Liver (tissue), 9 donors: Measurements from ENCODE around the gene PRKCH. TPM values are rescaled to one million over a fixed set of nuclear protein-coding genes. Genes with fewer than 3 reads are reported as not detected.

Source experiments
- DNase-seq: peaks from one replicate; pipeline ENCODE4 v3.0.0-alpha.2; 2017; ENCODE audit warnings: low spot score
- H3K27ac ChIP-seq, 2 donors: one replicate each; pipeline ENCODE4 v1.7.0; 2013; ENCODE audit warnings: inconsistent platforms in 2 of 2, low read length in 2 of 2, control low read depth in 1 of 2, low read depth in 1 of 2, mild to moderate bottlenecking in 1 of 2
- H3K27me3 ChIP-seq, 4 donors: one replicate each; pipeline versions ENCODE4 v1.6.1 to v1.7.0; 2013; ENCODE audit warnings: low read length in 3 of 4, inconsistent platforms in 1 of 4, mild to moderate bottlenecking in 1 of 4, moderate library complexity in 1 of 4; ENCODE audit not compliant: control insufficient read depth in 4 of 4, insufficient read depth in 4 of 4
- H3K36me3 ChIP-seq, 4 donors: one replicate each; pipeline versions ENCODE4 v1.6.1 to v1.7.0; 2013; ENCODE audit warnings: low read length in 3 of 4, mild to moderate bottlenecking in 3 of 4, low read depth in 1 of 4, moderate library complexity in 1 of 4; ENCODE audit not compliant: control insufficient read depth in 4 of 4, insufficient read depth in 3 of 4
- H3K4me1 ChIP-seq, 4 donors: one replicate each; pipeline versions ENCODE4 v1.6.1 to v1.7.0; 2013; ENCODE audit warnings: low read length in 3 of 4, mild to moderate bottlenecking in 3 of 4, moderate library complexity in 1 of 4; ENCODE audit not compliant: control insufficient read depth in 4 of 4, insufficient read depth in 4 of 4
- H3K4me3 ChIP-seq, 3 donors: one replicate each; pipeline versions ENCODE4 v1.6.1 to v1.7.0; 2013; ENCODE audit warnings: low read length in 3 of 3, control low read depth in 1 of 3, low read depth in 1 of 3, mild to moderate bottlenecking in 1 of 3
- H3K9ac ChIP-seq, 2 donors: one replicate each; pipeline ENCODE4 v1.7.0; 2013; ENCODE audit warnings: low read length in 2 of 2, mild to moderate bottlenecking in 2 of 2, moderate library complexity in 2 of 2, control low read depth in 1 of 2, low read depth in 1 of 2
- H3K9me3 ChIP-seq, 4 donors: one replicate each; pipeline versions ENCODE4 v1.6.1 to v1.7.0; 2013; ENCODE audit warnings: low read length in 3 of 4; ENCODE audit not compliant: control insufficient read depth in 4 of 4
- EGR1 ChIP-seq, 2 donors: IDR thresholded peaks; 2 replicates each; pipeline ENCODE4 v1.6.1; 2016 to 2018; ENCODE audit warnings: antibody characterized with exemption in 2 of 2, low read depth in 2 of 2
- FOXA1 ChIP-seq: IDR thresholded peaks from 2 replicates; pipeline ENCODE4 v1.6.1; 2016; ENCODE audit warnings: antibody characterized with exemption
- FOXA2 ChIP-seq: IDR thresholded peaks from 2 replicates; pipeline ENCODE4 v1.6.1; 2016; ENCODE audit warnings: antibody characterized with exemption
- GABPA ChIP-seq, 2 donors: IDR thresholded peaks in 1 of 2; conservative IDR thresholded peaks in 1 of 2; 2 replicates each; pipeline ENCODE4 v1.6.1; 2016; ENCODE audit warnings: antibody characterized with exemption in 2 of 2, mild to moderate bottlenecking in 1 of 2, moderate library complexity in 1 of 2
- HNF4A ChIP-seq, 2 donors: conservative IDR thresholded peaks; 2 replicates each; pipeline ENCODE4 v1.6.1; 2016; ENCODE audit warnings: antibody characterized with exemption in 2 of 2, mild to moderate bottlenecking in 2 of 2
- HNF4G ChIP-seq: IDR thresholded peaks from 2 replicates; pipeline ENCODE4 v1.6.1; 2016; ENCODE audit warnings: antibody characterized with exemption
- JUND ChIP-seq, 2 donors: IDR thresholded peaks; 2 replicates each; pipeline ENCODE4 v1.6.1; 2016; ENCODE audit warnings: antibody characterized with exemption in 2 of 2
- NR2F2 ChIP-seq: IDR thresholded peaks from 2 replicates; pipeline ENCODE4 v1.6.1; 2016; ENCODE audit warnings: antibody characterized with exemption
- RAD21 ChIP-seq, 2 donors: IDR thresholded peaks; 2 replicates each; pipeline ENCODE4 v1.6.1; 2016; ENCODE audit warnings: antibody characterized with exemption in 2 of 2, mild to moderate bottlenecking in 2 of 2
- RXRA ChIP-seq, 2 donors: IDR thresholded peaks; 2 replicates each; pipeline ENCODE4 v1.6.1; 2017 to 2018; ENCODE audit warnings: antibody characterized with exemption in 2 of 2, mild to moderate bottlenecking in 1 of 2
- SP1 ChIP-seq: IDR thresholded peaks from 2 replicates; pipeline ENCODE4 v1.6.1; 2018; ENCODE audit warnings: antibody characterized with exemption, mild to moderate bottlenecking
- TAF1 ChIP-seq: conservative IDR thresholded peaks from 2 replicates; pipeline ENCODE4 v1.6.1; 2016; ENCODE audit warnings: antibody characterized with exemption, mild to moderate bottlenecking
- YY1 ChIP-seq: IDR thresholded peaks from 2 replicates; pipeline ENCODE4 v1.6.1; 2016; ENCODE audit warnings: antibody characterized with exemption, mild to moderate bottlenecking
- WGBS: extraction: QIAGEN DNeasy Blood & Tissue Kit; methylation state at CpG from one replicate; pipeline ENCODE4 v1.1.7; 2013; 5-methylcytosine and 5-hydroxymethylcytosine counted together
- polyA plus RNA-seq, 2 donors: library from polyadenylated mRNA; stranded (reverse) in 1 of 2; unstranded in 1 of 2; fragments of 200-250 nt in 1 of 2; fragments of >200 nt in 1 of 2; fragmentation: Nextera tagmentation in 1 of 2; extraction: Ambion mirVana in 1 of 2; gene quantifications; one replicate each; pipeline versions ENCODE4 v1.2.1 to v1.2.3, GENCODE V29; 2013 to 2015
- total RNA-seq, 2 donors: library from RNA; depleted of rRNA; stranded (reverse); fragments of >200 nt; gene quantifications; one replicate each; pipeline ENCODE4 v1.2.3, GENCODE V29; 2014
- TF ChIP-seq, protein P1 (sequence below): fragments of 150-350 bp; IDR thresholded peaks from 2 replicates; pipeline ENCODE4 v1.5.1; 2017; ENCODE audit warnings: improper control_type of control experiment, low read depth, low read length; ENCODE audit not compliant: missing input control
- TF ChIP-seq, protein P2 (sequence below): IDR thresholded peaks from 2 replicates; pipeline ENCODE4 v1.6.1; 2016; ENCODE audit warnings: antibody characterized with exemption
- TF ChIP-seq, protein P3 (sequence below): IDR thresholded peaks from 2 replicates; pipeline ENCODE4 v1.6.1; 2016; ENCODE audit warnings: antibody characterized with exemption, mild to moderate bottlenecking
- TF ChIP-seq, protein P4 (sequence below): IDR thresholded peaks from 2 replicates; pipeline ENCODE4 v1.6.1; 2016; ENCODE audit warnings: antibody characterized with exemption
- TF ChIP-seq, protein P5 (sequence below): IDR thresholded peaks from 2 replicates; pipeline ENCODE4 v1.6.1; 2016; ENCODE audit warnings: antibody characterized with exemption
- donor health status: healthy.
- donor health status: healthy.
- donor health status: healthy.
- donor health status: healthy.
- donor health status: healthy.

Gene PRKCH
- total and polyA plus RNA-seq, 4 donors, result 3.9 to 13.7 (median 7.0) TPM

DNA sequence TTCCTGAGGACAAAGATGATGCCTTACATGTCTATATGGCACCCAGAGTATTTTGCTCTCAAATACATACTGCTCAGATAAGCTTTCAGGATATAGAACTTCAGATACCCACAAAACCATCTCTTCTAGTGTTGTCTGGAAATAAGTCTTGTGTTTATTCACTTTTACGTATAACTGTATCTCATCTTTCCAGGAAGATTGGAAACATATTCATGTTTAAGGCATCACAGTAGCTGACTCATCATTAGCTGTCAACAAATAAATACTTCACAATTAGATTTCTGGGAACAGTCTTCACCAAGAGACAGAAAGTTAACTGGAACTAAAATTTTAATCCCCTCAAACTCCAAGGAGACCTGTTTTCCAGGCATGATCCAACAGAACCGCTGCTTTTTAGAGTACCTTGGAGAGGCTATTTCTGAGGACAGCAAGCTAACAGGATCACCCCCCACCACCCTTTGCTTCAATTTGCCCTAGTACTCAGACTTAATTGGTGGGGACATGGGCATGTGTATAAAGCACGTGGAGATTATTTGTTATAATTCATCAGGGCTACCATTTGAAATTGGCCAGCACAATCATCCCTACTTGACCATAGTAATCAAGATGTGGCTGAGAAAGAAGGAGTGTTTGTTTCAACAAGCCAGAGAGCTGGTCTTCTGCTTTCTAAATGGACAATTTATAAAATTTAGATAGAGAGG lies 244.6 kb downstream of the PRKCH start:
- Histone ChIP-seq H3K36me3 (no peaks in the 10 kb centered on the region), H3K27me3 (no peaks in the 10 kb centered on the region), H3K27ac (no peak overlapping the region), H3K9me3 (no peaks in the 10 kb centered on the region), H3K4me3 (no peak overlapping the region), H3K9ac (no peak overlapping the region), H3K4me1 (peaks cover 3 to 16% (median 12%) of the 10 kb centered on the region in 4 donors)
- WGBS, result 95% methylated on average over 3 of the region's 3 CpGs
- TF ChIP-seq, protein P1, sequence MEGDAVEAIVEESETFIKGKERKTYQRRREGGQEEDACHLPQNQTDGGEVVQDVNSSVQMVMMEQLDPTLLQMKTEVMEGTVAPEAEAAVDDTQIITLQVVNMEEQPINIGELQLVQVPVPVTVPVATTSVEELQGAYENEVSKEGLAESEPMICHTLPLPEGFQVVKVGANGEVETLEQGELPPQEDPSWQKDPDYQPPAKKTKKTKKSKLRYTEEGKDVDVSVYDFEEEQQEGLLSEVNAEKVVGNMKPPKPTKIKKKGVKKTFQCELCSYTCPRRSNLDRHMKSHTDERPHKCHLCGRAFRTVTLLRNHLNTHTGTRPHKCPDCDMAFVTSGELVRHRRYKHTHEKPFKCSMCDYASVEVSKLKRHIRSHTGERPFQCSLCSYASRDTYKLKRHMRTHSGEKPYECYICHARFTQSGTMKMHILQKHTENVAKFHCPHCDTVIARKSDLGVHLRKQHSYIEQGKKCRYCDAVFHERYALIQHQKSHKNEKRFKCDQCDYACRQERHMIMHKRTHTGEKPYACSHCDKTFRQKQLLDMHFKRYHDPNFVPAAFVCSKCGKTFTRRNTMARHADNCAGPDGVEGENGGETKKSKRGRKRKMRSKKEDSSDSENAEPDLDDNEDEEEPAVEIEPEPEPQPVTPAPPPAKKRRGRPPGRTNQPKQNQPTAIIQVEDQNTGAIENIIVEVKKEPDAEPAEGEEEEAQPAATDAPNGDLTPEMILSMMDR, result no peak
- TF ChIP-seq GABPA (IDR thresholded peaks at IDR 0.05 in 1 of 2, conservative IDR thresholded peaks at IDR 0.05 in 1 of 2) (no peak), RXRA (IDR thresholded peaks at IDR 0.05) (no peak), SP1 (no peak), JUND (IDR thresholded peaks at IDR 0.05) (no peak), HNF4G (no peak), NR2F2 (no peak), EGR1 (IDR thresholded peaks at IDR 0.05; ENCODE audit: low read depth in 2 of 2) (no peak), HNF4A (conservative IDR thresholded peaks at IDR 0.05) (no peak)
- TF ChIP-seq, protein P2, sequence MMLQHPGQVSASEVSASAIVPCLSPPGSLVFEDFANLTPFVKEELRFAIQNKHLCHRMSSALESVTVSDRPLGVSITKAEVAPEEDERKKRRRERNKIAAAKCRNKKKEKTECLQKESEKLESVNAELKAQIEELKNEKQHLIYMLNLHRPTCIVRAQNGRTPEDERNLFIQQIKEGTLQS, result no peak
- no peak for DNase-seq

DNA sequence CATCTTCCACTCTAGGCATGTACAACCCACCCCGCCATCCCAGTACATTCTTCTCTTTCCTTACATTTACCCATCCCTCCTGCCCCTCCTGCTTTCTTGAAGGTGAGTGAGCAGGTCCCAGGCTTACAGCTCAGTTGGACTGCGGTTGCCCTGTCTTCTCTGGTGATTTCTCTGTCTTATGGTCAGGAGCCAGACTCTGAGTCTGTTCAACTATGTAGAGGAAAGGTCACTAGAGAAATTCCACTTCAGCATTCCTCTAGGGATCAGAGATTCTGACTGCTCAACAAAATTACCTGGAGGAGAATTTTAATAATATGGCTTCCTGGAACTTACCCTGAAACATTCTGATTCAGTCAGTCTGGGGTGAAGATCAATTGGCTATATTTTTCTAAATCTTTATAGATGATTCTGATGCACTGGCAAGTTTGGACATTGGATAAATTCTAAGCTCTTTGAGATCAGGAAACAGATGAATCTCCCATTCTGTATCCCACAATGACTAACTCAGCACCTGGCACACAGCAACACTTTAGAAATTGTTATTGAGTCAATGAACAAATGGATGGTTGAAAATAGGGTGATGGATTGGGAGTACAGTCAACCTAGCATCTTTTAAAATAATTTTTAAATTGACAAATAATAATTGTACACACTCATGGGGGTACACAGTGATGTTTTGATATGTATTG lies 245.3 kb downstream of the PRKCH start:
- peaks cover 3 to 13% (median 10%) of the 10 kb centered on the region in 4 donors for H3K4me1 ChIP-seq
- no peak for DNase-seq
- H3K36me3 ChIP-seq, result no peaks in the 10 kb centered on the region
- H3K9ac ChIP-seq, result no peak overlapping the region
- TF ChIP-seq, protein P3, sequence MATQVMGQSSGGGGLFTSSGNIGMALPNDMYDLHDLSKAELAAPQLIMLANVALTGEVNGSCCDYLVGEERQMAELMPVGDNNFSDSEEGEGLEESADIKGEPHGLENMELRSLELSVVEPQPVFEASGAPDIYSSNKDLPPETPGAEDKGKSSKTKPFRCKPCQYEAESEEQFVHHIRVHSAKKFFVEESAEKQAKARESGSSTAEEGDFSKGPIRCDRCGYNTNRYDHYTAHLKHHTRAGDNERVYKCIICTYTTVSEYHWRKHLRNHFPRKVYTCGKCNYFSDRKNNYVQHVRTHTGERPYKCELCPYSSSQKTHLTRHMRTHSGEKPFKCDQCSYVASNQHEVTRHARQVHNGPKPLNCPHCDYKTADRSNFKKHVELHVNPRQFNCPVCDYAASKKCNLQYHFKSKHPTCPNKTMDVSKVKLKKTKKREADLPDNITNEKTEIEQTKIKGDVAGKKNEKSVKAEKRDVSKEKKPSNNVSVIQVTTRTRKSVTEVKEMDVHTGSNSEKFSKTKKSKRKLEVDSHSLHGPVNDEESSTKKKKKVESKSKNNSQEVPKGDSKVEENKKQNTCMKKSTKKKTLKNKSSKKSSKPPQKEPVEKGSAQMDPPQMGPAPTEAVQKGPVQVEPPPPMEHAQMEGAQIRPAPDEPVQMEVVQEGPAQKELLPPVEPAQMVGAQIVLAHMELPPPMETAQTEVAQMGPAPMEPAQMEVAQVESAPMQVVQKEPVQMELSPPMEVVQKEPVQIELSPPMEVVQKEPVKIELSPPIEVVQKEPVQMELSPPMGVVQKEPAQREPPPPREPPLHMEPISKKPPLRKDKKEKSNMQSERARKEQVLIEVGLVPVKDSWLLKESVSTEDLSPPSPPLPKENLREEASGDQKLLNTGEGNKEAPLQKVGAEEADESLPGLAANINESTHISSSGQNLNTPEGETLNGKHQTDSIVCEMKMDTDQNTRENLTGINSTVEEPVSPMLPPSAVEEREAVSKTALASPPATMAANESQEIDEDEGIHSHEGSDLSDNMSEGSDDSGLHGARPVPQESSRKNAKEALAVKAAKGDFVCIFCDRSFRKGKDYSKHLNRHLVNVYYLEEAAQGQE, result no peak
- TF ChIP-seq GABPA (IDR thresholded peaks at IDR 0.05 in 1 of 2, conservative IDR thresholded peaks at IDR 0.05 in 1 of 2) (no peak), YY1 (no peak), NR2F2 (no peak), FOXA1 (no peak), JUND (IDR thresholded peaks at IDR 0.05) (no peak), EGR1 (IDR thresholded peaks at IDR 0.05; ENCODE audit: low read depth in 2 of 2) (no peak), RAD21 (IDR thresholded peaks at IDR 0.05) (no peak), SP1 (no peak), FOXA2 (no peak), HNF4G (no peak), TAF1 (no peak)
- TF ChIP-seq, protein P4, sequence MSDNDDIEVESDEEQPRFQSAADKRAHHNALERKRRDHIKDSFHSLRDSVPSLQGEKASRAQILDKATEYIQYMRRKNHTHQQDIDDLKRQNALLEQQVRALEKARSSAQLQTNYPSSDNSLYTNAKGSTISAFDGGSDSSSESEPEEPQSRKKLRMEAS, result no peak
- TF ChIP-seq, protein P2, result no peak
- TF ChIP-seq, protein P5, sequence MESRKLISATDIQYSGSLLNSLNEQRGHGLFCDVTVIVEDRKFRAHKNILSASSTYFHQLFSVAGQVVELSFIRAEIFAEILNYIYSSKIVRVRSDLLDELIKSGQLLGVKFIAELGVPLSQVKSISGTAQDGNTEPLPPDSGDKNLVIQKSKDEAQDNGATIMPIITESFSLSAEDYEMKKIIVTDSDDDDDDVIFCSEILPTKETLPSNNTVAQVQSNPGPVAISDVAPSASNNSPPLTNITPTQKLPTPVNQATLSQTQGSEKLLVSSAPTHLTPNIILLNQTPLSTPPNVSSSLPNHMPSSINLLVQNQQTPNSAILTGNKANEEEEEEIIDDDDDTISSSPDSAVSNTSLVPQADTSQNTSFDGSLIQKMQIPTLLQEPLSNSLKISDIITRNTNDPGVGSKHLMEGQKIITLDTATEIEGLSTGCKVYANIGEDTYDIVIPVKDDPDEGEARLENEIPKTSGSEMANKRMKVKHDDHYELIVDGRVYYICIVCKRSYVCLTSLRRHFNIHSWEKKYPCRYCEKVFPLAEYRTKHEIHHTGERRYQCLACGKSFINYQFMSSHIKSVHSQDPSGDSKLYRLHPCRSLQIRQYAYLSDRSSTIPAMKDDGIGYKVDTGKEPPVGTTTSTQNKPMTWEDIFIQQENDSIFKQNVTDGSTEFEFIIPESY, result no peak
- TF ChIP-seq, protein P1, result no peak
- no peak overlapping the region for H3K27ac ChIP-seq
- no peaks in the 10 kb centered on the region for H3K27me3 ChIP-seq
- WGBS, result 96% methylated on average over 2 of the region's 2 CpGs
- H3K9me3 ChIP-seq, result no peaks in the 10 kb centered on the region
- H3K4me3 ChIP-seq, result no peak overlapping the region
